LHCN-M2 (cell line): ENCODE data around the gene LYRM4. TPM values are rescaled to one million over a fixed set of nuclear protein-coding genes. Genes with fewer than 3 reads are reported as not detected.

ENCODE experiments used
- DNase-seq: peaks from one replicate; pipeline ENCODE4 v3.0.0-alpha.2; 2012; ENCODE audit warnings: low read depth
- polyA plus RNA-seq: library from polyadenylated mRNA; unstranded; fragments of >200 nt; gene quantifications from one replicate; pipeline ENCODE4 v1.2.1, GENCODE V29; 2012; ENCODE audit warnings: missing spikeins
- total RNA-seq: library from RNA; depleted of rRNA; stranded (reverse); fragments of >200 nt; gene quantifications from 2 replicates; pipeline ENCODE4 v1.2.3, GENCODE V29; 2014; rRNA removed

Gene LYRM4
- 17.5 and 18.0 TPM in 2 replicates for total RNA-seq
- polyA plus RNA-seq, result 24.9 TPM

DNA sequence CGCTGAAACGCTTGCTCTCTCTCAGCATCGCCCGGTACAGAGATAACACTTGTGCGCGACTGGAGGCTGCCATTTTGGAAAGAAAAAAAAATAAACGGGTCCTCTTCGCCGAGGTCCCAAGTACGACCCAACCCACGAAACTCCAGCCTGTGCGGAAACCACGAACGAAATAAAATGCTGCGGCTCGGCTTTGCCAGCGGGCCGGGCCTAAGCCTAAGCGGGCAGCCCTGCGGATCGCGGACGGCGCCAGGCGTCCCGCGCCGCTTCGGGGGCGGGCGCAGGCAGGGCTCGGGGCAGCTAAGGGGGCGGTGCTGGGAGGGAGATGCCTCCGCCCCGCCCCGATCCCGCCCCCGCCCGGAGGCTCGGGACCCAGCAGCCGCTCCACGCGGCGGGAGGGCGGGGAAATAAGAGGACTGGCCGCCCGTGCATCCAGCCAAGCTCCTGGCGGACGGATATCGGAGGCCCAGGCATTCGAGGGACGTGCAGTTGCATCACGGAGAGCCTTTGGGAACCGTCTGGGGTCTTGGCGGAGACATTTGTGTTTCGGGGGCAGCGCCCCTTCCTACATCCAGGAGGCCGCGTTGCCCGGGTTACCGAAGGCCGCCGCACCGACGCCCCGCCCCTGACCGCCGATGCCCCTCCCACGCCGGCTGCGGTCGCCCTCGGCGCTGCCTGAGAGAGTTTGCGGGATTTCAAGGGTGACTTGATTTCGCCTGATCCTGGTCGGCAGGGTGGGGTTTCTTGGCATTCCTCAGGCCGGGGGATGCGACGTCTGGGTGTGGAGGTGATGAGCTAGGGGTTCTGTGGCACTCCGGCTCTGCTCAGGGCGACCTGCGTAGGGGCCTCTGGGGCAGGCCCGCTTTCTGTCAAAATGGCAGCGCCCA, at the start of gene LYRM4, which contains the start of gene FARS2:
TSS of gene LYRM4 (minus strand) at position 290 of the 884 bp plus-strand sequence. CDS start at position 73, 217 bp downstream.
TSS of gene FARS2 (plus strand) at position 853 of the 884 bp plus-strand sequence.
- DNase-seq, result peak; percentile 83

GRCh38 chr6:5308066-5308465, 47.3 kb upstream of the LYRM4 start:
- DNase-seq, result no peak

- DNase-seq, result no peak
These were observed 46.3 kb upstream of the LYRM4 start for GRCh38 chr6:5307058-5307457.

GRCh38 chr6:5305968-5306626, 45.3 kb upstream of the LYRM4 start:
- peak; percentile 13 for DNase-seq

GRCh38 chr6:5303682-5304081, 42.9 kb upstream of the LYRM4 start:
- no peak for DNase-seq

DNA sequence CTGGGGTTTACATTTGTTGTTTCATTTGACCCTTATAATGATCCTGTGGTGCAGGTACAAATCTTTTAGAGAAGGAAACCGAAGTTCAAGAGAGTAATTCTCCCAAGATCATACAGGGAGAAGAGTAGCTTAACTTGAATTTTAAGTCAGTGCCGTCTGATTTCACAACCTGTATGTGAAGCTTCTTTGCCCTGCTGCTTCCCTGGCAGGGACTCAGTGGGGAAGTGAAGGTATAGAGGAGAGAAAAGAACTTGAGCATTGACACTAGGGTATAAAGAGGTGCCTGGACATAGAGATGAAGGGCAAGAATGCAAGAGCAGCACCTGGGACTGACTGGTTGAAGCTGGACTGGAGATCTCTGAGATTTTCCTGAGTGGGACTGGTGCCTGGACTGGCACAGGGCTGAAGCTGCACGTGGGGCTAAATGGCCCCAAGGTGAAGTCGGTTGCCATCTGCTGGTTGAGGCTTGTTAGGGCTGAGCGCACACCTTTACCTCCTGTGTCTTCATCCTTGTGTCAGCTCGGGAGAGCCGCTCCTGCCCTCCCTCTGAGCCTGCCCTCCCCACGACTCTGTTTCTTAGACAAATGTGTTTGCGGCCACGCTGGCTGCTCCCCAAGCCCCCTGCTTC, 42.4 kb upstream of the LYRM4 start:
- DNase-seq, result no peak

- no peak for DNase-seq
These were observed 41.6 kb upstream of the LYRM4 start for GRCh38 chr6:5302220-5302946.

DNA sequence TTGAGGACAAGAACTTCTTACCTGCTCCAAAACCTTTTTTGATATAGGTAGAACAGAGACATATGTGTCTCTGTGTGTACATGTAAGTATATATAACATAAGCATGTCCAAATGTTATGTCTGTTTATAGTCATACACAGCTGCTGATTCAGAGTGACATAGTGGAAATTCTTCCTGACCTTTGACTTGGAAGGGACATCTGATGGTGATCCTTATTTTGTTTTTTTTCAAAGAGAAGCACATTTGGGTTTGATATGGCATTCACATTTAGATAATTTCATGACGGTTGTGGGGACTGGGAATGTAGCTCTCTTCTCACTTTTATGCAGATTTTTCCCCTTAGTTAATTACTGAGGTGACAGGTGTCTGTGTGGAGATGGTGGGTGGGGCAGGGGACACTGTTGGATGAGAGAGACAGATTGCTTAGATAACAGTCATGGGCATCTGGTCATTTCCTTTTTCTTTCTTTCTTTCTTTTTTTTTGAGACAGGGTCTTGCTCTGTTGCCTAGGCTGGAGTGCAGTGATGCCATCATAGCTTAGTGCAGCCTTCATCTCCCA, 39.5 kb upstream of the LYRM4 start:
- DNase-seq, result no peak

DNA sequence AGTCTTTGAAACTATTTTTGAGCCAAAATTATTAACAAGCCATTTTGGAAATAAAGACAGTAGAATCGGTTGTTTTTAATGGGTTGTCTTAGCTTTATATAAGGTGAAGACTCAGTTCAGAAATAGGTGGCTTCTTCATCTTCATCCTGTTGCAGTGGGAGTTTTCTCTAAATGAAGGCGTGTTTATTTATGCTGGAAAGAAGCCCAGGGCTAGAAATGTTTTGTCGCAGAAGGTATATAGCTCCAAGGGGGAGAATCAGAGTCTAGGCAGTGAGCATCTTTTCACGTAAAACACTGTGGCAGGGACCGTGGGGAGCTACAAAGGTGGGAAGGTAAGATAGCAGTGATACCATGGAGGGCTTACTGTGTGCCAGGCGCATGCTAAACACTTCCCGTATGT, 34.9 kb upstream of the LYRM4 start:
- no peak for DNase-seq

- DNase-seq, result no peak
These were observed 33.9 kb upstream of the LYRM4 start for GRCh38 chr6:5294392-5295211.

- no peak for DNase-seq
These were observed 32.9 kb upstream of the LYRM4 start for GRCh38 chr6:5293692-5294091.

GRCh38 chr6:5292154-5292553, 31.4 kb upstream of the LYRM4 start:
- no peak for DNase-seq

- no peak for DNase-seq
These were observed 29.8 kb upstream of the LYRM4 start for GRCh38 chr6:5290500-5290899.

GRCh38 chr6:5290097-5290496, 29.3 kb upstream of the LYRM4 start:
- no peak for DNase-seq

GRCh38 chr6:5287966-5288297, 27.2 kb upstream of the LYRM4 start:
- DNase-seq, result no peak

DNA sequence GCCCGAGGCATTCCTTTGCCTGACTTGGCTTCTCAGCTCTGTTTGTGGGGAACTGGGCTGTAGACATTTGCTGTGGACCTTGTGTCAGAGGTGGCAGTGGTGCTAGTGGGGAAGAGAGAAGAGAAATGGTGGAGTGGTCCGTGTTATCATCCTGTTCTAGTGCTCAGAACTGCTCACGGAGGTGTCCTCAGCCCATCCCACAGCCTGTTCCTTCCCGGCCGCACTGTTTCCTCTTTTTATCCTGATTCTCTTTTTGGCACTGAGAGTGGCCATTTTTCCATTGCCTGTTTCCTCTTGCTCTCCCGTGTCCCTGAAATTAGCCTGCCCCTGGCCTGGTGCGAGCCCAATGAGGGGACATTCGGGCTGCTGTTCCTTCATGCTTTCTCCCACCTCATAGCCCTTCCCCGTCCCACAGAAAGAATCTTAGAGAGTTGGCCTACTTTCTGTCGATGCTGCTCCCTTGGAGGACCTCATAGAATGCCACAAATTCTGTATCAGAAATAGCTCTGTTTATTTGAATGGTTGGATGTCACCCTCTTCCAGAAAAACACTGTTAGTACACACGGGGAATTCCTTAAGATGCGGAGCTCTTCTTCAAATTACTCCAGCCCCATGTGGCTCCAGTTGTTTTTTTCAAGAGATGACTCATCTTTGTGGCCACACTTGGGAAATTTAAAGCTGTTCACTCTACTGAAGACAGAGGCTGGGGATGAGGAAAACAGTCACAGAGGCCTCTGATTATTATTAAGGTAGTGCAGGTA, 26.6 kb upstream of the LYRM4 start:
- DNase-seq, result peak; percentile 81

GRCh38 chr6:5286780-5287179, 26.0 kb upstream of the LYRM4 start:
- no peak for DNase-seq

GRCh38 chr6:5285526-5285925, 24.8 kb upstream of the LYRM4 start:
- DNase-seq, result no peak

GRCh38 chr6:5285081-5285480, 24.3 kb upstream of the LYRM4 start:
- no peak for DNase-seq

DNA sequence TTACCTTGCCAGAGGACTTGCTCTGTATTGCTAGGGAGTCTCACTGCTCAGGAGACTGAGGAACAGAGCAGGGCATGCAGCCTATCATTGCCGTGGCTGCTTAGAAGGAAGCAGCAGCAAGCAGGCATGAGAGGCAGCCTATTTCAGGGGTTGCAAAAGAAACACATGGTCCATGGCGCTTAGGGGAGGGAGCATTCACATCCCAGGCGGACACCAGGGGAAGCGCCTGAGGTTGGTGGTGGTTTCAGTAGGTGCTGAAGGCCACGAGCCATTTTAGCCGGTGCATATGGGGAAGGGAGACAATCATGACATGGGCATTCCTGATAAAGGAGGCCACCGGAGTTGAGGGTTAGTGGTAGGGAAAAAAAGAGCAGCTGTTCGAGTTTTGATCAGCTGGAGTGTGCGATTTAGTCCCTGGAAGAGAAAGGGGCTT, 21.5 kb upstream of the LYRM4 start:
- DNase-seq, result no peak
